HG02623 (cell line): ENCODE measurements around the gene UBE2D4.
A peak's percentile ranks its signal among the peaks of the same experiment; 100 is the strongest.
"Not testable (repeated sequence)": the region's sequence is repeated elsewhere in the genome, so short reads cannot be mapped to it uniquely, and the experiment has no call there.

ENCODE experiments used
- ATAC-seq: cut with Tn5 transposase; IDR thresholded peaks from one replicate; pipeline ENCODE4 v1.9.1; 2021; ENCODE audit warnings: moderate library complexity; ENCODE audit not compliant: unreplicated experiment

The UBE2D4 gene

GRCh38 chr7:43960933-43961332 lies 34.7 kb downstream of the UBE2D4 start:
- no peak for ATAC-seq

- not testable (repeated sequence) for ATAC-seq
Measured at GRCh38 chr7:43966392-43966791, 40.2 kb downstream of the UBE2D4 start.

GRCh38 chr7:43968172-43969040 lies 42.2 kb downstream of the UBE2D4 start:
- not testable (repeated sequence) for ATAC-seq

GRCh38 chr7:43969586-43969985 lies 43.4 kb downstream of the UBE2D4 start:
- not testable (repeated sequence) for ATAC-seq

GRCh38 chr7:43970698-43971097 lies 44.5 kb downstream of the UBE2D4 start:
- ATAC-seq: not testable (repeated sequence)

- ATAC-seq: not testable (repeated sequence)
Measured at GRCh38 chr7:43974033-43974573, 47.9 kb downstream of the UBE2D4 start.

GRCh38 chr7:43974725-43975482 lies 48.7 kb downstream of the UBE2D4 start:
- not testable (repeated sequence) for ATAC-seq

- ATAC-seq: no peak
Measured at GRCh38 chr7:43977525-43977924, 51.3 kb downstream of the UBE2D4 start.

- not testable (repeated sequence) for ATAC-seq
Measured at GRCh38 chr7:43978102-43978501, 51.9 kb downstream of the UBE2D4 start.

- not testable (repeated sequence) for ATAC-seq
Measured at GRCh38 chr7:43982848-43983247, 56.6 kb downstream of the UBE2D4 start.

- not testable (repeated sequence) for ATAC-seq
Measured at GRCh38 chr7:43983736-43984135, 57.5 kb downstream of the UBE2D4 start.

GRCh38 chr7:43985904-43986864 lies 59.9 kb downstream of the UBE2D4 start:
- ATAC-seq: peak; percentile 61

- not testable (repeated sequence) for ATAC-seq
Measured at GRCh38 chr7:43987476-43987875, 61.2 kb downstream of the UBE2D4 start.

GRCh38 chr7:43990011-43990585 lies 63.9 kb downstream of the UBE2D4 start:
- not testable (repeated sequence) for ATAC-seq

GRCh38 chr7:43990829-43991228 lies 64.6 kb downstream of the UBE2D4 start:
- not testable (repeated sequence) for ATAC-seq

GRCh38 chr7:43992896-43993295 lies 66.7 kb downstream of the UBE2D4 start:
- ATAC-seq: peak; percentile 79

- ATAC-seq: not testable (repeated sequence)
Measured at GRCh38 chr7:43994681-43995080, 68.4 kb downstream of the UBE2D4 start.

- not testable (repeated sequence) for ATAC-seq
Measured at GRCh38 chr7:43997532-43997931, 71.3 kb downstream of the UBE2D4 start, which contains the start of gene SPDYE1. Gene SPDYE1, plus strand, starts transcription at chr7:43997897. Its CDS starts 2,053 bp downstream, at chr7:43999950.
